B cell (primary cell): ENCODE data around the gene FGF21.

Experiments used
- EZH2 ChIP-seq: IDR thresholded peaks from 2 replicates; pipeline ENCODE4 v1.6.1; 2012; ENCODE audit warnings: borderline replicate concordance, low read depth, mild to moderate bottlenecking, moderate library complexity, low read length; ENCODE audit not compliant: insufficient read depth, poor library complexity, severe bottlenecking
- TF ChIP-seq, protein P1 (sequence below): fragments of 200-600 bp; IDR thresholded peaks from one replicate; pipeline ENCODE4 v1.8.0; 2022; ENCODE audit warnings: antibody characterized with exemption, mild to moderate bottlenecking

GRCh38 chr19:48750771-48751504 is 4.4 kb upstream of the FGF21 start:
- TF ChIP-seq, protein P1, sequence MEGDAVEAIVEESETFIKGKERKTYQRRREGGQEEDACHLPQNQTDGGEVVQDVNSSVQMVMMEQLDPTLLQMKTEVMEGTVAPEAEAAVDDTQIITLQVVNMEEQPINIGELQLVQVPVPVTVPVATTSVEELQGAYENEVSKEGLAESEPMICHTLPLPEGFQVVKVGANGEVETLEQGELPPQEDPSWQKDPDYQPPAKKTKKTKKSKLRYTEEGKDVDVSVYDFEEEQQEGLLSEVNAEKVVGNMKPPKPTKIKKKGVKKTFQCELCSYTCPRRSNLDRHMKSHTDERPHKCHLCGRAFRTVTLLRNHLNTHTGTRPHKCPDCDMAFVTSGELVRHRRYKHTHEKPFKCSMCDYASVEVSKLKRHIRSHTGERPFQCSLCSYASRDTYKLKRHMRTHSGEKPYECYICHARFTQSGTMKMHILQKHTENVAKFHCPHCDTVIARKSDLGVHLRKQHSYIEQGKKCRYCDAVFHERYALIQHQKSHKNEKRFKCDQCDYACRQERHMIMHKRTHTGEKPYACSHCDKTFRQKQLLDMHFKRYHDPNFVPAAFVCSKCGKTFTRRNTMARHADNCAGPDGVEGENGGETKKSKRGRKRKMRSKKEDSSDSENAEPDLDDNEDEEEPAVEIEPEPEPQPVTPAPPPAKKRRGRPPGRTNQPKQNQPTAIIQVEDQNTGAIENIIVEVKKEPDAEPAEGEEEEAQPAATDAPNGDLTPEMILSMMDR, result no peak
- no peak for TF ChIP-seq EZH2
